Lower leg skin (tissue), 4 donors: Measurements from ENCODE around the gene GHR. TPM values are rescaled to one million over a fixed set of nuclear protein-coding genes. Genes with fewer than 3 reads are reported as not detected.

Source experiments
- DNase-seq, 2 donors: peaks; one replicate each; pipeline ENCODE4 v3.0.0-alpha.2; 2019; ENCODE audit warnings: low spot score in 2 of 2
- H3K4me3 ChIP-seq: fragments of 200-600 bp; sonication (generic); 2 replicates; pipeline ENCODE4 v1.5.1; 2017; ENCODE audit warnings: mild to moderate bottlenecking, low read depth; ENCODE audit not compliant: poor library complexity, severe bottlenecking
- CTCF ChIP-seq, 3 donors: fragments of 450-650 bp; IDR thresholded peaks; one replicate each; pipeline ENCODE4 v1.5.1; 2016; ENCODE audit warnings: antibody characterized with exemption in 3 of 3, mild to moderate bottlenecking in 3 of 3, moderate library complexity in 2 of 3
- POLR2A ChIP-seq, 2 donors: fragments of 450-650 bp; IDR thresholded peaks; one replicate each; pipeline ENCODE4 v1.6.1; 2016 to 2017; ENCODE audit warnings: antibody characterized with exemption in 2 of 2, mild to moderate bottlenecking in 1 of 2, moderate library complexity in 1 of 2
- WGBS, 2 donors: methylation state at CpG; one replicate each; pipeline ENCODE4 v1.1.5; 2018; 5-methylcytosine and 5-hydroxymethylcytosine counted together
- intact Hi-C: fragments of 100-400 bp; cut with DNase I; formaldehyde crosslinking; loops from one replicate; pipeline ENCODE4 v1.15.0; 2023; ENCODE audit warnings: low total_unique reads
- total RNA-seq, 4 donors: library from RNA; depleted of rRNA; stranded (reverse); fragments of >200 nt; gene quantifications; one replicate each; pipeline ENCODE4 v1.1.0, GENCODE V29; 2016

The GHR gene
- total RNA-seq, 4 donors from 2014 or later = 10.5 to 23.1 (median 14.2) TPM

DNA sequence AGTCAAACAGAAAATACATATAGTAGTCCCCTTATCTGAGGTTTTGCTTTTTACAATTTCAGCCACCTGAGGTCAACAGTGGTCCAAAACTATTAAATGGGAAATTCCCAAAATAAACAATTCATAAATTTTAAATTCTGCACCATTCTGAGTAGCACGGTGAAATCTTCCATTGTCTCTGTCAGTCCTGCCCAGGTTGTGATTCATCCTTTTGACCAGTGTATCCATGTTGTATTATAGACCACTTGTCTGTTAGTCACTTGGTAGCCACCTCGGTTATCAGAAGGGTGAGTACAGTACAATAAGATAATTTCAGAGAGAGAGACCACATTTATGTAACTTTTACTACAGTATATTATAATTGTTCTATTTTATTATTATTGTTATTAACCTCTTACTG lies 336.2 kb downstream of the GHR start:
- 82 to 95% methylated on average over 2 of the region's 2 CpGs for WGBS, 2 donors
- DNase-seq = no peak
- intact Hi-C loops = no loop called here
- no peak overlapping the region for H3K4me3 ChIP-seq
- TF ChIP-seq CTCF (IDR thresholded peaks at IDR 0.05) = no peak
- TF ChIP-seq POLR2A (IDR thresholded peaks at IDR 0.05) = no peak

DNA sequence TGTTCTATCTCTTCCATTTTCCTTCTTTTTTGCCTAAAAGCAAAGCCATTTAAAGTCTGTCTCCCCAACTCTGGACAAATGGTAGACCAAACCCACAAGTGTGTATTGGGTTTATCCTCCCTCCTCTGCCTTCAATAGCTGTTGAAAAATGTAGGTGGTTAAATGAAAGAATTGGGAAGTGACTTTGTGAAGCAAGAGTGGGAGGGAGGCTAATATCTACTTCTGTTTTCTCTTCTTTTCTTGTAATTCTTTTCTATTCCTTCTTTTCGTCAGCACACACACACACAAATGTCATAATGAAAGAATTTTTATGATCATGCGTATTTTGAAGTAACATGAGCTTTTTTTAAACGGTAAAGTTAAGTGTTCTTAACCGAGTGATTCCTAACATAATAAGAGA lies 337.2 kb downstream of the GHR start:
- no peak overlapping the region for H3K4me3 ChIP-seq

DNA sequence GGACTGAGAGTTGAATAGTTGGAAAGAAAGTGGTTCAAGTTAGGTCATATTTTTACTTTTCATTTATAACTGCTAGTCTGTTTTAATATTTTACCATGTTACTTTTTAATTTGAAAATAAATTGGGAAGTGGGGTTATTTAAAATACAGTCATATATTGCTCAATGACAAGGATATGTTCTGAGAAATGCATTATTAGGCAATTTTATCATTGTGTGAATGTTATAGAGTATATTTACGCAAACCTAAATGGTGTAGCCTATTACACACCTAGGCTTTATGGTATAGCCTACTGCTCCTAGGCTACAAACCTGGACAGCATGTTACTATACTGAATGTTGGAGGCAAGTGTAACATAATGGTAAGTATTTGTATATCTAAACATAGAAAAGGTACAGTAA lies 338.6 kb downstream of the GHR start:
- DNase-seq = no peak
- H3K4me3 ChIP-seq = no peak overlapping the region
- TF ChIP-seq CTCF (IDR thresholded peaks at IDR 0.05) = no peak
- WGBS, 2 donors = 88 to 96% methylated on average over 1 of the region's 1 CpG
- intact Hi-C loops = no loop called here

More for the DNA sequence above, 337.2 kb downstream of the GHR start:
- intact Hi-C loops = no loop called here
- WGBS, 2 donors = 88 to 90% methylated on average over 4 of the region's 4 CpGs
- no peak for TF ChIP-seq POLR2A (IDR thresholded peaks at IDR 0.05)
- TF ChIP-seq CTCF (IDR thresholded peaks at IDR 0.05) = no peak
- DNase-seq = no peak

GRCh38 chr5:42767491-42768105 lies 344.4 kb downstream of the GHR start:
- no peak for DNase-seq

GRCh38 chr5:42768106-42768504 lies 344.9 kb downstream of the GHR start:
- TF ChIP-seq POLR2A (IDR thresholded peaks at IDR 0.05) (no peak), CTCF (IDR thresholded peaks at IDR 0.05) (no peak)
- no peak for DNase-seq
- intact Hi-C loops = no loop called here
- no peak overlapping the region for H3K4me3 ChIP-seq
- WGBS, 2 donors = 41 to 47% methylated on average over 1 of the region's 1 CpG

More at GRCh38 chr5:42767491-42768105, 344.4 kb downstream of the GHR start:
- H3K4me3 ChIP-seq = no peak overlapping the region
- 29 to 32% methylated on average over 3 of the region's 3 CpGs for WGBS, 2 donors
- intact Hi-C loops = no loop called here
- TF ChIP-seq POLR2A (IDR thresholded peaks at IDR 0.05) (no peak), CTCF (IDR thresholded peaks at IDR 0.05) (no peak)

GRCh38 chr5:42770003-42770402 lies 346.8 kb downstream of the GHR start:
- TF ChIP-seq POLR2A (IDR thresholded peaks at IDR 0.05) = no peak
- TF ChIP-seq CTCF (IDR thresholded peaks at IDR 0.05) = no peak
- no peak overlapping the region for H3K4me3 ChIP-seq
- intact Hi-C loops = no loop called here
- DNase-seq = no peak
